Lower leg skin (tissue), 4 donors: ENCODE data around the gene DBNDD1. TPM values are rescaled to one million over a fixed set of nuclear protein-coding genes. Genes with fewer than 3 reads are reported as not detected.

Source experiments
- DNase-seq, 2 donors: peaks; one replicate each; pipeline ENCODE4 v3.0.0-alpha.2; 2019; ENCODE audit warnings: low spot score in 2 of 2
- H3K4me3 ChIP-seq: fragments of 200-600 bp; sonication (generic); 2 replicates; pipeline ENCODE4 v1.5.1; 2017; ENCODE audit warnings: mild to moderate bottlenecking, low read depth; ENCODE audit not compliant: poor library complexity, severe bottlenecking
- CTCF ChIP-seq, 3 donors: fragments of 450-650 bp; IDR thresholded peaks; one replicate each; pipeline ENCODE4 v1.5.1; 2016; ENCODE audit warnings: antibody characterized with exemption in 3 of 3, mild to moderate bottlenecking in 3 of 3, moderate library complexity in 2 of 3
- POLR2A ChIP-seq, 2 donors: fragments of 450-650 bp; IDR thresholded peaks; one replicate each; pipeline ENCODE4 v1.6.1; 2016 to 2017; ENCODE audit warnings: antibody characterized with exemption in 2 of 2, mild to moderate bottlenecking in 1 of 2, moderate library complexity in 1 of 2
- WGBS, 2 donors: methylation state at CpG; one replicate each; pipeline ENCODE4 v1.1.5; 2018; 5-methylcytosine and 5-hydroxymethylcytosine counted together
- intact Hi-C: fragments of 100-400 bp; cut with DNase I; formaldehyde crosslinking; loops from one replicate; pipeline ENCODE4 v1.15.0; 2023; ENCODE audit warnings: low total_unique reads
- total RNA-seq, 4 donors: library from RNA; depleted of rRNA; stranded (reverse); fragments of >200 nt; gene quantifications; one replicate each; pipeline ENCODE4 v1.1.0, GENCODE V29; 2016

Gene DBNDD1
- total RNA-seq, 4 donors from 2014 or later = 2.3 to 8.8 (median 7.3) TPM

GRCh38 chr16:89957216-89957785, 62.0 kb downstream of the DBNDD1 start:
- TF ChIP-seq CTCF (IDR thresholded peaks at IDR 0.05) (no peak), POLR2A (IDR thresholded peaks at IDR 0.05) (no peak)
- DNase-seq = no peak
- intact Hi-C loops = no loop called here
- no peak overlapping the region for H3K4me3 ChIP-seq
- WGBS, 2 donors = 78 to 90% methylated on average over 23 of the region's 23 CpGs

- no peak for DNase-seq
- H3K4me3 ChIP-seq = no peak overlapping the region
- 91 to 92% methylated on average over 14 to 15 of the region's 15 CpGs for WGBS, 2 donors
- no peak for TF ChIP-seq CTCF (IDR thresholded peaks at IDR 0.05)
- no peak for TF ChIP-seq POLR2A (IDR thresholded peaks at IDR 0.05)
- intact Hi-C loops = no loop called here
These were observed 62.6 kb downstream of the DBNDD1 start for GRCh38 chr16:89956505-89957215.

- WGBS, 2 donors = 95 to 97% methylated on average over 15 of the region's 15 CpGs
These were observed 64.1 kb downstream of the DBNDD1 start for GRCh38 chr16:89955001-89955685.

More at GRCh38 chr16:89955001-89955685, 64.1 kb downstream of the DBNDD1 start:
- no peak for DNase-seq
- no peak overlapping the region for H3K4me3 ChIP-seq
- intact Hi-C loops = no loop called here
- TF ChIP-seq CTCF (IDR thresholded peaks at IDR 0.05) (no peak), POLR2A (IDR thresholded peaks at IDR 0.05) (no peak)

Other genes with a start within 250 kb of the DBNDD1 start
- gene FANCA, start 202.8 kb downstream of the DBNDD1 start, total RNA-seq = 1 to 10 TPM; 2.0 to 5.6 (median 3.8) TPM
- gene SPIRE2, start 191.0 kb downstream of the DBNDD1 start, total RNA-seq = 1 to 10 TPM; 2.0 to 5.9 (median 3.9) TPM
- 100 to 1,000 TPM; 132 to 197 (median 147) TPM for gene TCF25, start 145.9 kb downstream of the DBNDD1 start, total RNA-seq
- 1 to 10 TPM; 3.4 to 6.5 (median 4.5) TPM for gene MC1R, start 100.6 kb downstream of the DBNDD1 start, total RNA-seq
- 1 to 10 TPM; 1.9 to 7.4 (median 3.9) TPM for gene TUBB3, start 96.1 kb downstream of the DBNDD1 start, total RNA-seq
- gene DEF8, start 70.7 kb downstream of the DBNDD1 start, total RNA-seq = 10 to 100 TPM; 73.6 to 86.0 (median 83.7) TPM
- not detected for gene PRDM7, start 57.9 kb upstream of the DBNDD1 start, total RNA-seq